Measurements from ENCODE around the gene LIG4. TPM values are rescaled to one million over a fixed set of nuclear protein-coding genes. Genes with fewer than 3 reads are reported as not detected.

LIG4 gene
- total and polyA plus RNA-seq, 4 donors, result 4.3 to 9.5 (median 5.2) TPM

DNA sequence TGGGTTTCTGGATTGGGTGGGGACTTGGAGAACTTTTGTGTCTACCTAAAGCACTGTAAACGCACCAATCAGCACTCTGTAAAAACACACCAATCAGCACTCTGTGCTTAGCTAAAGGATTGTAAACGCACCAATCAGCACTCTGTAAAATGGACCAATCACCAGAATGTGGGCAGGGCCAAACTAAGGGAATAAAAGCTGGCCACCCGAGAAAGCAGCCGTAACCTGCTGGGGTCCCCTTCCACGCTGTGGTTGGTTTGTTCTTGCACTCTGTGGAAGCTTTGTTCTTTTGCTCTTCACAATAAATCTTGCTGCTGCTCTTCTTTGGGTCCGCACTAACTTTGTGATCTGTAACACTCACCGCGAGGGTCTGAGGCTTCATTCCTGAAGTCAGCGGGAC, 37.3 kb downstream of the LIG4 start:
- H3K9me3 ChIP-seq (ENCODE audit: control insufficient read depth in 4 of 4, low read length in 3 of 4), result peaks cover 0 to 4% (median 1%) of the 10 kb centered on the region in 4 donors
- no peaks in the 10 kb centered on the region for H3K36me3 ChIP-seq (ENCODE audit: control insufficient read depth in 4 of 4, insufficient read depth in 3 of 4, low read depth in 1 of 4, low read length in 3 of 4)
- H3K4me1 ChIP-seq (ENCODE audit: control insufficient read depth in 4 of 4, insufficient read depth in 4 of 4, low read length in 3 of 4), result no peaks in the 10 kb centered on the region
- no peak for TF ChIP-seq SP1 (IDR thresholded peaks at IDR 0.05)
- TF ChIP-seq, protein P1, sequence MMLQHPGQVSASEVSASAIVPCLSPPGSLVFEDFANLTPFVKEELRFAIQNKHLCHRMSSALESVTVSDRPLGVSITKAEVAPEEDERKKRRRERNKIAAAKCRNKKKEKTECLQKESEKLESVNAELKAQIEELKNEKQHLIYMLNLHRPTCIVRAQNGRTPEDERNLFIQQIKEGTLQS (IDR thresholded peaks at IDR 0.05), result no peak
- TF ChIP-seq GABPA (IDR thresholded peaks at IDR 0.05 in 1 of 2, conservative IDR thresholded peaks at IDR 0.05 in 1 of 2), result no peak
- no peak for TF ChIP-seq ZBTB33 (IDR thresholded peaks at IDR 0.05)
- TF ChIP-seq MAX (IDR thresholded peaks at IDR 0.05), result no peak
- no peaks in the 10 kb centered on the region for H3K27me3 ChIP-seq (ENCODE audit: control insufficient read depth in 4 of 4, insufficient read depth in 4 of 4, low read length in 3 of 4)
- no peak for DNase-seq (ENCODE audit: low spot score)
- WGBS, result 82% methylated on average over 9 of the region's 9 CpGs
- no peak overlapping the region for H3K27ac ChIP-seq (ENCODE audit: low read depth in 1 of 2, low read length in 2 of 2)
- H3K4me3 ChIP-seq (ENCODE audit: low read depth in 1 of 3, low read length in 3 of 3), result no peak overlapping the region
- no peak overlapping the region for H3K9ac ChIP-seq (ENCODE audit: low read depth in 1 of 2, low read length in 2 of 2)

DNA sequence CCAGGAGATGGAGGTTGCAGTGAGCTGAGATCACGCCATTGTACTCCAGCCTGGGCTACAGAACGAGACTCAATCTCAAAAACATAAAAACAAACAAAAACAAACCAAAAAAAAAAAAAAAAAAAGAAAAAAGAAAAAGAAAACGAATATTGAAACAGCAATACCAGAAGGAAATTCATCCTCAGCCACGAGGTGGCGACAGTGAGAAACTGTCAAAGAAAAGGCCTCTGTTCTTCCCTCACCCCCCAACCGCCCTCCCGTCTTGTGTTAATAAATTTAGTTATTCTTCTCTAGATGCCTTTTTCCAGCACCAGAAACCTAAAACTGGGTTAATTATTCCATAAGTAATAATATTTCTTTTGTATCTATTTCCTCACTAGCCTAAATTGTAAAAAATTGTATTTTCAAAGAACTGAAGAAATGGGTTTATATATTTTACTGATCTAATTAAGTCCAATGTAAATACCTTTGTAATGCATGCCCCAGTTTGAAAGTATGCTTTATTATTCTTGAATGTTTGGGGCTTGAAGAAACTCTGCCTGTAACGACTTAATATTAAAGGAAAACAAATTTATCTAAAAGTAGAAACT, 38.6 kb downstream of the LIG4 start:
- Histone ChIP-seq H3K27ac (ENCODE audit: low read depth in 1 of 2, low read length in 2 of 2) (no peak overlapping the region), H3K9me3 (ENCODE audit: control insufficient read depth in 4 of 4, low read length in 3 of 4) (peaks cover 0 to 4% (median 1%) of the 10 kb centered on the region in 4 donors), H3K27me3 (ENCODE audit: control insufficient read depth in 4 of 4, insufficient read depth in 4 of 4, low read length in 3 of 4) (no peaks in the 10 kb centered on the region), H3K4me1 (ENCODE audit: control insufficient read depth in 4 of 4, insufficient read depth in 4 of 4, low read length in 3 of 4) (no peaks in the 10 kb centered on the region), H3K4me3 (ENCODE audit: low read depth in 1 of 3, low read length in 3 of 3) (no peak overlapping the region), H3K9ac (ENCODE audit: low read depth in 1 of 2, low read length in 2 of 2) (no peak overlapping the region), H3K36me3 (ENCODE audit: control insufficient read depth in 4 of 4, insufficient read depth in 3 of 4, low read depth in 1 of 4, low read length in 3 of 4) (no peaks in the 10 kb centered on the region)
- no peak for DNase-seq (ENCODE audit: low spot score)
- 60% methylated on average over 8 of the region's 8 CpGs for WGBS
- TF ChIP-seq FOXA2 (IDR thresholded peaks at IDR 0.05) (no peak), MAX (IDR thresholded peaks at IDR 0.05) (no peak), RAD21 (IDR thresholded peaks at IDR 0.05) (peak; percentile 17 to 63), SP1 (IDR thresholded peaks at IDR 0.05) (no peak)
- TF ChIP-seq, protein P2, sequence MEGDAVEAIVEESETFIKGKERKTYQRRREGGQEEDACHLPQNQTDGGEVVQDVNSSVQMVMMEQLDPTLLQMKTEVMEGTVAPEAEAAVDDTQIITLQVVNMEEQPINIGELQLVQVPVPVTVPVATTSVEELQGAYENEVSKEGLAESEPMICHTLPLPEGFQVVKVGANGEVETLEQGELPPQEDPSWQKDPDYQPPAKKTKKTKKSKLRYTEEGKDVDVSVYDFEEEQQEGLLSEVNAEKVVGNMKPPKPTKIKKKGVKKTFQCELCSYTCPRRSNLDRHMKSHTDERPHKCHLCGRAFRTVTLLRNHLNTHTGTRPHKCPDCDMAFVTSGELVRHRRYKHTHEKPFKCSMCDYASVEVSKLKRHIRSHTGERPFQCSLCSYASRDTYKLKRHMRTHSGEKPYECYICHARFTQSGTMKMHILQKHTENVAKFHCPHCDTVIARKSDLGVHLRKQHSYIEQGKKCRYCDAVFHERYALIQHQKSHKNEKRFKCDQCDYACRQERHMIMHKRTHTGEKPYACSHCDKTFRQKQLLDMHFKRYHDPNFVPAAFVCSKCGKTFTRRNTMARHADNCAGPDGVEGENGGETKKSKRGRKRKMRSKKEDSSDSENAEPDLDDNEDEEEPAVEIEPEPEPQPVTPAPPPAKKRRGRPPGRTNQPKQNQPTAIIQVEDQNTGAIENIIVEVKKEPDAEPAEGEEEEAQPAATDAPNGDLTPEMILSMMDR (IDR thresholded peaks at IDR 0.05; ENCODE audit: low read depth, low read length, missing input control), result peak; percentile 28

GRCh38 chr13:108168929-108169328, 46.4 kb downstream of the LIG4 start:
- 89% methylated on average over 3 of the region's 3 CpGs for WGBS
- H3K4me3 ChIP-seq (ENCODE audit: low read depth in 1 of 3, low read length in 3 of 3), result no peak overlapping the region
- no peak overlapping the region for H3K27ac ChIP-seq (ENCODE audit: low read depth in 1 of 2, low read length in 2 of 2)
- no peak overlapping the region for H3K9ac ChIP-seq (ENCODE audit: low read depth in 1 of 2, low read length in 2 of 2)
- no peak for TF ChIP-seq MAX (IDR thresholded peaks at IDR 0.05)
- TF ChIP-seq, protein P2 (IDR thresholded peaks at IDR 0.05; ENCODE audit: low read depth, low read length, missing input control), result no peak
- no peak for TF ChIP-seq SP1 (IDR thresholded peaks at IDR 0.05)
- no peak for TF ChIP-seq TAF1 (conservative IDR thresholded peaks at IDR 0.05)
- no peak for TF ChIP-seq FOXA2 (IDR thresholded peaks at IDR 0.05)
- no peak for TF ChIP-seq ZBTB33 (IDR thresholded peaks at IDR 0.05)
- TF ChIP-seq GABPA (IDR thresholded peaks at IDR 0.05 in 1 of 2, conservative IDR thresholded peaks at IDR 0.05 in 1 of 2), result no peak
- no peak for TF ChIP-seq YY1 (IDR thresholded peaks at IDR 0.05)
- H3K36me3 ChIP-seq (ENCODE audit: control insufficient read depth in 4 of 4, insufficient read depth in 3 of 4, low read depth in 1 of 4, low read length in 3 of 4), result no peaks in the 10 kb centered on the region
- DNase-seq (ENCODE audit: low spot score), result no peak
- no peaks in the 10 kb centered on the region for H3K4me1 ChIP-seq (ENCODE audit: control insufficient read depth in 4 of 4, insufficient read depth in 4 of 4, low read length in 3 of 4)
- peaks cover 0 to 3% (median 1%) of the 10 kb centered on the region in 4 donors for H3K9me3 ChIP-seq (ENCODE audit: control insufficient read depth in 4 of 4, low read length in 3 of 4)
- no peaks in the 10 kb centered on the region for H3K27me3 ChIP-seq (ENCODE audit: control insufficient read depth in 4 of 4, insufficient read depth in 4 of 4, low read length in 3 of 4)
